Skeletal muscle tissue (tissue), 4 donors: ENCODE results near the gene ABCG8. TPM values are rescaled to one million over a fixed set of nuclear protein-coding genes. Genes with fewer than 3 reads are reported as not detected.

Source experiments
- H3K27ac ChIP-seq: one replicate; pipeline ENCODE4 v1.7.0; 2013; ENCODE audit warnings: mild to moderate bottlenecking, low read depth, low read length, inconsistent platforms
- H3K27me3 ChIP-seq, 3 donors: one replicate each; pipeline ENCODE4 v1.7.0; 2013; ENCODE audit warnings: low read length in 3 of 3; ENCODE audit not compliant: control insufficient read depth in 3 of 3, insufficient read depth in 3 of 3
- H3K36me3 ChIP-seq, 3 donors: one replicate each; pipeline ENCODE4 v1.7.0; 2013; ENCODE audit warnings: low read length in 3 of 3; ENCODE audit not compliant: control insufficient read depth in 3 of 3, insufficient read depth in 3 of 3
- H3K4me1 ChIP-seq, 3 donors: one replicate each; pipeline ENCODE4 v1.7.0; 2013; ENCODE audit warnings: low read length in 3 of 3, mild to moderate bottlenecking in 3 of 3; ENCODE audit not compliant: control insufficient read depth in 3 of 3, insufficient read depth in 3 of 3
- H3K4me3 ChIP-seq, 3 donors: one replicate each; pipeline ENCODE4 v1.7.0; 2013; ENCODE audit warnings: low read length in 3 of 3
- H3K9ac ChIP-seq, 3 donors: one replicate each; pipeline ENCODE4 v1.7.0; 2013; ENCODE audit warnings: low read length in 3 of 3, mild to moderate bottlenecking in 3 of 3, moderate library complexity in 2 of 3, low read depth in 1 of 3
- H3K9me3 ChIP-seq, 3 donors: one replicate each; pipeline ENCODE4 v1.7.0; 2013; ENCODE audit warnings: low read length in 3 of 3; ENCODE audit not compliant: control insufficient read depth in 3 of 3
- total RNA-seq: library from RNA; depleted of rRNA; stranded (reverse); fragments of >200 nt; gene quantifications from one replicate; pipeline ENCODE4 v1.2.3, GENCODE V29; 2014
- donor health status: Osteomylitis.

Gene ABCG8
- total RNA-seq, 1 donor from 2014 or later = under 0.01 TPM

GRCh38 chr2:43853141-43854081, 14.6 kb downstream of the ABCG8 start:
- Histone ChIP-seq H3K9me3 (no peaks in the 10 kb centered on the region), H3K4me1 (no peaks in the 10 kb centered on the region), H3K36me3 (no peaks in the 10 kb centered on the region), H3K4me3 (no peak overlapping the region), H3K27me3 (peaks cover 0 to 31% (median 19%) of the 10 kb centered on the region in 3 donors), H3K27ac (no peak overlapping the region), H3K9ac (no peak overlapping the region)

GRCh38 chr2:43854671-43855070, 15.9 kb downstream of the ABCG8 start:
- no peaks in the 10 kb centered on the region for H3K9me3 ChIP-seq
- no peak overlapping the region for H3K27ac ChIP-seq
- H3K4me3 ChIP-seq = no peak overlapping the region
- peaks cover 0 to 34% (median 19%) of the 10 kb centered on the region in 3 donors for H3K27me3 ChIP-seq
- H3K4me1 ChIP-seq = no peaks in the 10 kb centered on the region
- H3K9ac ChIP-seq = no peak overlapping the region
- no peaks in the 10 kb centered on the region for H3K36me3 ChIP-seq

GRCh38 chr2:43855292-43855691, 16.5 kb downstream of the ABCG8 start:
- H3K36me3 ChIP-seq = no peaks in the 10 kb centered on the region
- peaks cover 0 to 34% (median 19%) of the 10 kb centered on the region in 3 donors for H3K27me3 ChIP-seq
- H3K9me3 ChIP-seq = no peaks in the 10 kb centered on the region
- H3K4me3 ChIP-seq = no peak overlapping the region
- H3K4me1 ChIP-seq = no peaks in the 10 kb centered on the region
- H3K9ac ChIP-seq = no peak overlapping the region
- H3K27ac ChIP-seq = no peak overlapping the region

- H3K9ac ChIP-seq = no peak overlapping the region
- no peaks in the 10 kb centered on the region for H3K4me1 ChIP-seq
- no peak overlapping the region for H3K4me3 ChIP-seq
- H3K27ac ChIP-seq = no peak overlapping the region
- H3K27me3 ChIP-seq = peaks cover 8 to 18% (median 11%) of the 10 kb centered on the region in 3 donors
- H3K36me3 ChIP-seq = no peaks in the 10 kb centered on the region
- H3K9me3 ChIP-seq = no peaks in the 10 kb centered on the region
Observed at GRCh38 chr2:43872151-43872550, 33.4 kb downstream of the ABCG8 start.

GRCh38 chr2:43874776-43875451, 36.1 kb downstream of the ABCG8 start:
- H3K27ac ChIP-seq = no peak overlapping the region
- H3K4me1 ChIP-seq = peaks cover 0 to 3% (median 0%) of the 10 kb centered on the region in 3 donors
- no peaks in the 10 kb centered on the region for H3K36me3 ChIP-seq
- peaks cover 8 to 18% (median 16%) of the 10 kb centered on the region in 3 donors for H3K27me3 ChIP-seq
- no peak overlapping the region for H3K4me3 ChIP-seq
- no peak overlapping the region for H3K9ac ChIP-seq
- no peaks in the 10 kb centered on the region for H3K9me3 ChIP-seq

GRCh38 chr2:43877782-43878464, 39.2 kb downstream of the ABCG8 start:
- Histone ChIP-seq H3K9me3 (no peaks in the 10 kb centered on the region), H3K36me3 (no peaks in the 10 kb centered on the region), H3K27ac (no peak overlapping the region), H3K9ac (no peak overlapping the region), H3K4me1 (peaks cover 0 to 3% (median 0%) of the 10 kb centered on the region in 3 donors), H3K27me3 (peaks cover 4 to 7% (median 5%) of the 10 kb centered on the region in 3 donors), H3K4me3 (no peak overlapping the region)

- Histone ChIP-seq H3K4me1 (peaks cover 0 to 3% (median 0%) of the 10 kb centered on the region in 3 donors), H3K9me3 (no peaks in the 10 kb centered on the region), H3K4me3 (no peak overlapping the region), H3K9ac (no peak overlapping the region), H3K36me3 (no peaks in the 10 kb centered on the region), H3K27me3 (peaks cover 0 to 7% (median 5%) of the 10 kb centered on the region in 3 donors), H3K27ac (no peak overlapping the region)
Observed at GRCh38 chr2:43879261-43879660, 40.5 kb downstream of the ABCG8 start.

- Histone ChIP-seq H3K4me3 (no peak overlapping the region), H3K9ac (no peak overlapping the region), H3K4me1 (peaks cover 0 to 3% (median 0%) of the 10 kb centered on the region in 3 donors), H3K27ac (no peak overlapping the region), H3K9me3 (no peaks in the 10 kb centered on the region), H3K36me3 (peaks cover 0 to 3% (median 2%) of the 10 kb centered on the region in 3 donors), H3K27me3 (peaks cover 0 to 6% (median 5%) of the 10 kb centered on the region in 3 donors)
Observed at GRCh38 chr2:43880471-43880870, 41.7 kb downstream of the ABCG8 start.

- H3K9ac ChIP-seq = no peak overlapping the region
- H3K4me3 ChIP-seq = no peak overlapping the region
- peaks cover 0 to 3% (median 0%) of the 10 kb centered on the region in 3 donors for H3K4me1 ChIP-seq
- H3K27me3 ChIP-seq = peaks cover 0 to 5% (median 3%) of the 10 kb centered on the region in 3 donors
- H3K9me3 ChIP-seq = no peaks in the 10 kb centered on the region
- H3K36me3 ChIP-seq = peaks cover 0 to 3% (median 2%) of the 10 kb centered on the region in 3 donors
- no peak overlapping the region for H3K27ac ChIP-seq
Observed at GRCh38 chr2:43880952-43881351, 42.2 kb downstream of the ABCG8 start.
